Calu3 (cell line): ENCODE results near the gene DLG2. TPM values are rescaled to one million over a fixed set of nuclear protein-coding genes. Genes with fewer than 3 reads are reported as not detected.

ENCODE experiments used
- BruUV-seq: library from RNA; stranded (reverse); fragments of 400-500 nt; replicated peaks from 2 replicates; lab custom pipeline; 2021; lab: Mats Ljungman, UMichigan
- CTCF ChIA-PET: fragments of 300-600 bp; sonication (Branson Sonifier 250); formaldehyde crosslinking; loops from one replicate; lab custom pipeline; 2022; ENCODE audit warnings: antibody characterized with exemption; lab: Charles Lee
- DNase-seq: peaks from one replicate; pipeline ENCODE4 v3.0.0; 2022
- H3K27ac Mint-ChIP-seq: one replicate; pipeline ENCODE4 v1.8.0; 2022; ENCODE audit warnings: mixed read lengths; ENCODE audit not compliant: unreplicated experiment
- H3K27me3 Mint-ChIP-seq: one replicate; pipeline ENCODE4 v1.8.0; 2022; ENCODE audit warnings: mixed read lengths; ENCODE audit not compliant: unreplicated experiment
- H3K36me3 Mint-ChIP-seq: one replicate; pipeline ENCODE4 v1.8.0; 2022; ENCODE audit warnings: mild to moderate bottlenecking, moderate library complexity, mixed read lengths; ENCODE audit not compliant: insufficient read depth, unreplicated experiment
- H3K4me1 Mint-ChIP-seq: one replicate; pipeline ENCODE4 v1.8.0; 2022; ENCODE audit warnings: mild to moderate bottlenecking, low read depth, mixed read lengths; ENCODE audit not compliant: unreplicated experiment
- H3K4me3 Mint-ChIP-seq: one replicate; pipeline ENCODE4 v1.8.0; 2022; ENCODE audit warnings: mild to moderate bottlenecking, low read depth, moderate library complexity, mixed read lengths; ENCODE audit not compliant: unreplicated experiment
- H3K9me3 Mint-ChIP-seq: one replicate; pipeline ENCODE4 v1.8.0; 2022; ENCODE audit warnings: low read depth, mixed read lengths; ENCODE audit not compliant: unreplicated experiment
- CTCF ChIP-seq: fragments of 200-600 bp; IDR thresholded peaks from one replicate; pipeline ENCODE4 v1.8.0; 2022; ENCODE audit warnings: antibody characterized with exemption; ENCODE audit not compliant: unreplicated experiment
- intact Hi-C: fragments of 100-400 bp; cut with micrococcal nuclease; formaldehyde crosslinking; loops from one replicate; pipeline ENCODE4 v1.10.0; 2022; ENCODE audit not compliant: unreplicated experiment
- total RNA-seq: library from RNA; stranded (reverse); gene quantifications from 2 replicates; pipeline ENCODE4 v1.2.3, GENCODE V29; 2022

Gene DLG2
- total RNA-seq, 1 experiment from 2014 or later = 0.71 TPM

GRCh38 chr11:84021291-84021690 lies 1605.9 kb downstream of the DLG2 start:
- CTCF ChIA-PET = no interaction called here
- intact Hi-C loops = no loop called here
- DNase-seq = no peak
- no TSS peak for BruUV-seq
- H3K4me3 Mint-ChIP-seq = no peak overlapping the region
- H3K27me3 Mint-ChIP-seq = no peaks in the 10 kb centered on the region
- H3K9me3 Mint-ChIP-seq = peaks cover 4% of the 10 kb centered on the region
- no peaks in the 10 kb centered on the region for H3K4me1 Mint-ChIP-seq
- no peaks in the 10 kb centered on the region for H3K36me3 Mint-ChIP-seq
- no peak overlapping the region for H3K27ac Mint-ChIP-seq
- TF ChIP-seq CTCF = no peak

GRCh38 chr11:84019571-84020194 lies 1607.5 kb downstream of the DLG2 start:
- BruUV-seq = no TSS peak
- CTCF ChIA-PET = no interaction called here
- no peaks in the 10 kb centered on the region for H3K4me1 Mint-ChIP-seq
- H3K27me3 Mint-ChIP-seq = no peaks in the 10 kb centered on the region
- intact Hi-C loops = no loop called here
- H3K4me3 Mint-ChIP-seq = no peak overlapping the region
- H3K36me3 Mint-ChIP-seq = no peaks in the 10 kb centered on the region
- peaks cover 4% of the 10 kb centered on the region for H3K9me3 Mint-ChIP-seq
- DNase-seq = no peak
- no peak overlapping the region for H3K27ac Mint-ChIP-seq
- TF ChIP-seq CTCF = no peak

GRCh38 chr11:84014539-84014938 lies 1612.6 kb downstream of the DLG2 start:
- no peak for DNase-seq
- no peak for TF ChIP-seq CTCF
- Mint-ChIP-seq H3K9me3 (peaks cover 4% of the 10 kb centered on the region), H3K36me3 (no peaks in the 10 kb centered on the region), H3K27me3 (no peaks in the 10 kb centered on the region), H3K4me1 (no peaks in the 10 kb centered on the region), H3K27ac (no peak overlapping the region), H3K4me3 (no peak overlapping the region)
- CTCF ChIA-PET = interaction anchor here (0.7 kb wide), 1 partner anchor 223 kb away, joined by 3 read pairs; no protein-coding TSS in a partner anchor
- BruUV-seq = no TSS peak
- intact Hi-C loops = no loop called here

GRCh38 chr11:84012171-84012826 lies 1614.8 kb downstream of the DLG2 start:
- Mint-ChIP-seq H3K4me3 (no peak overlapping the region), H3K9me3 (peaks cover 2% of the 10 kb centered on the region), H3K27me3 (no peaks in the 10 kb centered on the region), H3K36me3 (no peaks in the 10 kb centered on the region), H3K4me1 (no peaks in the 10 kb centered on the region), H3K27ac (no peak overlapping the region)
- CTCF ChIA-PET = no interaction called here
- no TSS peak for BruUV-seq
- no peak for DNase-seq
- TF ChIP-seq CTCF = no peak
- intact Hi-C loops = no loop called here
